SK-N-DZ (cell line): ENCODE results near the gene BRD3OS.
A peak's percentile ranks its signal among the peaks of the same experiment; 100 is the strongest.
"Not testable (repeated sequence)": the region's sequence is repeated elsewhere in the genome, so short reads cannot be mapped to it uniquely, and the experiment has no call there.

Experiments
- DNase-seq: peaks from one replicate; pipeline ENCODE4 v3.0.0-alpha.2; 2015; ENCODE audit warnings: low spot score

The BRD3OS gene

DNA sequence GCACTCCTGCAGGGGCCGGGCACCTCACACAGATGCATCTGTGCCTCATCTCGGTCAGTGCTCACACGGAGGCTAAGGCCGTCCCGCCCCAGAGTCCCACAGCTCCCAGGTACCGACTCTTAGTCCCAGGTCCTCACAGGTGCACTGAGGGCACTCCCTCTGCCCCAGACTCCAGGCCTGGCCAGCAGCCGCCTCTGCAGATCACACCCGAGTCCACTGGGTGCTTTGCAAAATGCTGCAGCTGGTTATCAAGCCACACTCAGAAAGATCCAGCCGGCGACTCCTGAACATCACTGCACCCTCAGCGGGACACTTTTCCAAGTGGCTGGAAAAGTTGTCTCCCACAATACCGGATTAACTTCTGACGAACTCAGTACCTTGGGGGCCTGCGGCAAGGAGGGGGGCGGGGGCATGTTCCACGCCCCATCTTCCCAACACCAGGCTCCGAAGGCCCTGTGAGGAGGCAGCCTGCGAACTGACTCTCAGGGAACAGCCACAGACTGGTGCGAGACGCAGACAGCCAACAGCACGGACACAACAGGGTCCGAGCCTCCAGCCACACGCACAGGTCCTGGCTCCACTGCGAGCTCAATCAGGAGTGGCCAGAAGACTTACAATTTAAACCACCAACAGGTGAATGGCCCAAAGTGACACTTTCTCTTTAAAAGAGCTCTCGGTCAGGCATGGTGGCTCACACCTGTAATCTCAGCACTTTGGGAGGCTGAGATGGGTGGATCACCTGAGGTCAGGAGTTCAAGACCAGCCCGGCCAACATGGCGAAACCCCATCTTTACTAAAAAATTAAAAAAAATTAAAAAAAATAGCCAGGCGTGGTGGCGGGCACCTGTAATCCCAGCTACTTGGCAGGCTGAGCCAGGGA is 38.5 kb downstream of the BRD3OS start:
- no peak for DNase-seq

DNA sequence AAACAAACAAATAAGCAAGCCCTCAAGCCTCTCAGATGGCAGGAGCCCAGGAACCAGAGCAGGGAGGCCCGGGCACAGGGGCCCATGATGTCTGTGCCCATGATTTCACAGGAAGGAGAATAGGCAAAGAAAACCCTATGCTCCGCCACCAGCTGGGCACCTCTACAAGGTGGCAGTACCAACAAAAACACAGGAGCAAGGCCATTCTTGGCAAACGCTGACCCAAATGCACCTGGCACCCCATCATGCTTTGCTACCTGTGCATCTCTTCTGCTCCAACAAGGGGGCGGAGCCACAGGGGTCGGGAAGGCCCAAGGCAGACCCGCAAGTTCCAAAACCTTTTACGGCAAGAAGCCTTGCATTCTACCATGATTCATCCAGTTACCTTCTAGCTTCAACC is 39.4 kb downstream of the BRD3OS start:
- DNase-seq, result no peak

DNA sequence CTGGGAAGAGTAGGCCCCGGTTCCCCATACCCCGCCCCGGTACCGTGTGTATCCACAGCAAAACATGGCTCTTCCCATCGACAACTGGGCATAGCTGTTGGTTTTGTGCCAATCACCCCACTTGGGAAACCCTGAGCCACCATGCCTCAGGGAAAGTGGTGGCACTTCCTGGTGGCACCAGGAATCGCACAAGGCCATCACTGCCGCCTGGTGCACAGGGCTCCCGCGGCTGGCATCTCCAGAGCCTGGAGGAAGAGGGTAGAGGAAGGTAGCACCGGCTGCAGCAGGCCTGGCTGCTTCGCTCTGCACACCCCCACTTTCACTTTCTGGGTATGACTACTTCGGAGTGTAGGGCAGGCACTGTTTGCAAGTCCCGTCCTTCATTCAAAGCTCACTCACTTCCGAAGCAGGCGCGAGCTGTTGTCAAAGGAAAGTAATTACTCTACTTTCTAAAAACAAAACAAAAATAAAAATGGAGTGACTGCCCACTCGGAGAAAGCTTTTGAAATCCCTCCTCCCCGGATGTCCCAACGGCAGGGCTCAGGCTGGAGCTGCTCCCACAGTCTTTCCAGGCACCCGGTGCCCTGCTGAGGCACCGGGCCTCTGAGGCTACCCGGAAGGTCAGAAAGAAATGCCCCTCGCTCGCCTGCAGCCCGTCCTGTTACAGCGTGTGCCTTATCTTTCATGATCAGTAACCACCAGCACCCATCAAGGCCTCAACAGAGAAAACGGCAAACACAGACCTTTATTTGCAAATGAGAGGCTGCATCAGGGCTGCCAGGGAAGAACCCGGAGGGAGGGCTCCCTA is 40.5 kb downstream of the BRD3OS start:
- DNase-seq, result peak; percentile 59

DNA sequence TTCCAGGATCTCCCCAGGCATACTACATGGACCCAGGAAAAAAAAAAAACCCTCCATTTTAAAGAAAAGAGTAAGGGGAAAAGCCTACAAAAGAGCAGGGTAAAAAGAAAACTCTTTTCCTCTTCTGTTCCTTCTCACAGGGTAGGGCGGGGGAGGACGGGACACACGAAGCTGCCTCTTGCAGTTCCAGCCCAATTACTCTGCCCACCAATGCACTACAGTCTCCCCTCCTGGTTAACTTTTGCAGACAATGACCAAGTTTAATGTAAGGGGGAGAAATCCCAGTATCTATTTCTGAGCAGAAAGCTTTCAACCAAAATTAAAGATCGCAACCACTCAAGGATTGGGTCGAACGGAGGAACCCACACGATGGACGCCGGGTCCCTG is 41.2 kb downstream of the BRD3OS start:
- DNase-seq, result no peak

DNA sequence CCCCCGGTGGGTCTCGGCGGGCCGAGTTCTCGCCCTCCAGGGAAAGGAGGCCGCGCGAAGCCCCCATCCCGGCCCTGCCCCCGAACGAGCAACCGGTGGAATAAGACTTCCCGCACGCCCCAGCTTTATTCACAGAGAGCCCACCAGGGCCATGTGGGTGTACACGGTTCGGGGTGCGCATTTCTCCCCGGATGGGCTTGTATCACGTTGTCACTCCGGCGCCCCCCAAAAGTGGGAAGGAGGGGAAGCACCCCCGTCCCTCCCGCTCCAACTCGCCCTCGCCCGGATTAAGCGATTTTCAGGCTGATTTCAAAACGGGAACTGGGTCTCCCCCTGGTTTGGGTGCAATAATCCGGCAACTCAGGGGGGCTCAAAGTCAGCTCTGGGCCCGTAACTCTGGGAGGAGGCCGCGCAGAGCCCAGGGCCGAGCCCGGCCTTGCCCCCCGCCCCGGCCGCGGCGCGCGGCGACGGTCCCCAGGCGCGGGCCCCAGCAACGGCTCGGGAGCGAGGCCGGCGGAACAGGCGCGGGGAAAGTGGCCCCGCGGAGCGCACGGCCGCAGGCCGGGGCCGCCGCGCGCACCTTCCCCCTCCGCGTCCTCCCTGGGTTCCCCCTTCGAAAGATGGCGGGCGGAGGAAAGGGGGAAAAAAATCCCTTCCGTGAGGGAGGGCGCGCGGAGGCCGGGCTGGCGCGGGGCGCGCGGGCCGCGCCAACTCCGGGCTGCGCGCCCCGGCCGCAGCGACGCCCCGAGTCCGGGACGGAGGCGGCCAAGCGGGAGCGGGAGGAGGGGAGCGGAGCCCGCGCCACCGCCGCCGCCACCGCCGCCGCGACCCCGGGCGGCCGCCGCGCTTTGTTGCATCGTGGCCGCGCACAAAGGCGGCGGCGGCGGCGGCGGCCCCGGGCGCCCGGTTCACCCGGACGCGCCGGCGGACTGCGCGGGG is 41.9 kb downstream of the BRD3OS start:
- DNase-seq, result no peak

DNA sequence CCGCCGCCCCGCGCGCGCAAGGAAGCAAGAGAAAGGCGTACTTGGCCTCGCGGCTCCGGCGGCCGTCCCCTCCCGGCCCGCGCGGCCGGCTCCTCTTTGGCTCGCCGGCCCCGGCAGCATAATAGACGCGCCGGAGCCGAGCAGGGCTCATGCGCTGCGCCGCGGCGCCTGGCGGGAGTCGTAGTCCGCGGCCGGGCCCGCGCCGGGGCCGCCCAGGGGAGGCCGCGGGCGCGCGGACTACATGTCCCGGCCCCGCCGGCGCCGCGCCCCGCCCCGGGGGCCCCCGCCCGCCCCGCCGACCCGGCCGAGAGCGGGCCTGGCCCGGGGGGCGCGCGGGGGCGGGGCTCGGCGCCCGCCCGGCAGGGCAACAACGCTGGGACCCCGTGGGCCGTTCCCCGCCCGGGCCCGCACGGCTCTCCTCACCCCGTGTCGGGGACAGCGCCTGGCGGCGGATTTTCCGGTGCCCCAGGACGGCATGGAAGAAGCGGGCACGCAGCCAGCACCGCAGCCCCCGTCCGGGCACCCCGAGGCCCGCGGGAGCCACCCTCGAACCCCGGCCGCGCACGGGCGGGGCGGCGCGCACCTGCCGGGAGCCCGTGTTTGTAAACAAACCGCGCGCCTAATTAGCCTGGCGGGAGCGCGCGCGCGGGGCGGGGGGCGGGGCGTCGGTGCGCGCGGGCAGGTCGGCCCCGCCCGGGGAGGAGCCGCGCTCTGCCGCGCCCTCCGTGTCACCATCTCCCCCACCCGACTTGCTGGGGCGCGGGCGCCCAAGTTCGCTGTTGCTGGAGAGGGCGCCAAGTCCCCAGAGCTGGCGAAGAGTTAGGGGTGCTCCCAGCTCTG is 42.8 kb downstream of the BRD3OS start, which contains the start of gene BRD3:
BRD3 (minus strand) TSS at position 123 of the 840 bp plus-strand sequence. CDS start 14,549 bp downstream, outside the sequence.
- peak; percentile 85 for DNase-seq

DNA sequence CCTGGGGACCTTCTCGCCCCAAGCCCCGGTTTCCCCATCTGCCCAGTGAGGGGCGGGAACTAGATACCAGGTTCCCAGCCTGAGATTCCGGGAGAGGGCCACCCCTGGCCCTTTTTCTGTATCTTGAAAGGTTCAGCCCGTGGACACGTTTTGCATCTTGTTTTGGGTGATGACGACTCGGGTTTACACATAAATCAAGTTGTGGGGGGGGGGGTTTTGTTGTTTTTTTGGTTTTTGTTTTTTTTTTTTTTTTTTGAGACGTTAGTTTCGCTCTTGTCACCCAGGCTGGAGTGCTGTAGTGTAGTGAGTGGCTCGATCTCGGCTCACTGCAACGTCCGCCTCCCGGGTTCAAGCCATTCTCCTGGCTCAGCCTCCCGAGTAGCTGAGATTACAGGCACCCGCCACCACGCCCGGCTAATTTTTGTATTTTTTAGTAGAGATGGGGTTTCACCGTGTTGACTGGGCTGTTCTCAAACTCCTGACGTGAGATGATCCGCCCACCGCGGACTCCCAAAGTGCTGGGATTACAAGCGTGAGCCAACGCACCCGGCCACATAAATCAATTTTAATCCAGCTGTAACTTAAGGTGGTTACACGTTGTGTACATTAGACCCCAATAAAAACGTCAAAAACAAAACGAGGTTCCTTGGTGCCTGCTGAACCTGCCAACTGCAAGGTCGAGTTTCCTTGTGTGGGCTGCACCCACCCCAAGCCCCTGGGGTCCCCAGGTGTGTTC is 43.6 kb downstream of the BRD3OS start:
- no peak for DNase-seq

DNA sequence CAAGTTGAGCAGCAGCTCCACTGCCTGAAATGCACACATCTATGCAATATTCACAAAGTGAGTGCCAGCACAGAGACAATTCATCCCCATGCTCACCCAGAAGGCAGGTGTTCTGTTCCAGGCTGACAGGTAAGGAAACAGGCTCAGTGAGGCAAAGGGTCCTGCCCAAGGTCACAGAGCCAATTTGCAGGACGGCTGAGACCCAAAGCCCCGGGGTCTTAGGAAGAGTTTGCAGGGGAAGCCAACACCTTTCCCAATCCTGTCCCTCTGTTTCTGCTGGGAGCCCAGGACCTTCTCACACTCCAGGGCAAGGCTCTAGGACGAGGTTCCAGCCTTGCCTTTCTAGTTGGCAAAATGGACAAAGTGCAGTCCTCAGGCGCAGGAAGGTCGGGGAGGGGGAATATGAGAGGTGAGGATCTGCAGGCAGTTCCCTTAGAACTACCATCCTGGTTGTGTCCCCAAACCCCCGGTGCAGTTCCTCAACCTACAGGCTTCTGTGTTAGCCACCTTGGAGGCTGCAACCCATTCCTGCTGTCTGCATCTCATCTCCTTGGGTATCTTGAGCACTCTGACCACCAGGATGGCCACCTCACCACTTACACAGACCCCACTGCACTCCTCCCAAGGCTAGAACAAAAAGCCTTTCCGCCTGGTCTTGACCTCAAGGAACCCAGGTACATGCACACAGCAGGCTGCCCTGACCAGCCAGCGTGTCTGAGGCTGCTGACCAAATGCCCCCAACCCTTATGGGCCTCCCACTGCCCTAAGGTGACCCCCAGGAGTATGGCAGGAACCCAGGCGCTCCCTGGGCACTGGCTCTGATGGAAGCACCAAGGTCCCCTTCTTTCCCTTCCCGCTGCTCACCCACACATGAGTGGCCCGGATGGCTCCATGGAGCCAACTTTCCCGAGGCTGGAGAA is 44.5 kb downstream of the BRD3OS start:
- no peak for DNase-seq

DNA sequence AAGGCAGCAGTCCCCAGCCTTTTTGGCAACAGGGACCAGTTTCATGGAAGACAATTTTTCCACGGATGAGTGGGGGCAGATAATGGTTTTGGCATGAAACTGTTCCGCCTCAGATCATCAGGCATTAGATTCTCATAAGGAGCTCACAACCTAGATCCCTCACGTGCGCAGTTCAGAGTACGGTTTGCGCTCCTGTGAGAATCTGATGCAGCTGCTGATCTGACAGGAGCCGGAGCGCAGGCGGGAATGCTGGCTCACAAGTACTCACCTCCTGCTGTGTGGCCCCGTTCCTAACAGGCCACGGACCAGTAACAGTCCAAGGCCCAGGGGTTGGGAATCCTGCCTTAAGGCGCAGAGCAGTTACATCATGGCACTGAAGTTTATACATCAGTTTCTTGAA is 45.9 kb downstream of the BRD3OS start:
- DNase-seq, result no peak

DNA sequence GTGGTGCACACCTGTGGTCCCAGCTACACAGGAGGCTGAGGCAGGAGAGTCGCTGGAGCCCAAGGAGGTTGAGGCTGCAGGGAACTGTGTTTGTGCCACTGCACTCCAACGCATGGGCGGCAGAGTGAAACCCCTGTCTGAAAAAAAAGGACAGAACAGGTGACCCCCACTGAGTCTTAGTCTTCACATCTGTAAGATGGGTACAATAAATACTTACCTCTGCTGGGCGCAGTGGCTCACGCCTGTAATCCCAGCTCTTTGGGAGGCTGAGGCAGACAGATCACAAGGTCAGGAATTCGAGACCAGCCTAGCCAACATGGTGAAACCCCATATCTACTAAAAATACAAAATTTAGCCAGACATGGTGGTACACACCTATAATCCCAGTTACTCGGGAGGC is 47.4 kb downstream of the BRD3OS start:
- not testable (repeated sequence) for DNase-seq

DNA sequence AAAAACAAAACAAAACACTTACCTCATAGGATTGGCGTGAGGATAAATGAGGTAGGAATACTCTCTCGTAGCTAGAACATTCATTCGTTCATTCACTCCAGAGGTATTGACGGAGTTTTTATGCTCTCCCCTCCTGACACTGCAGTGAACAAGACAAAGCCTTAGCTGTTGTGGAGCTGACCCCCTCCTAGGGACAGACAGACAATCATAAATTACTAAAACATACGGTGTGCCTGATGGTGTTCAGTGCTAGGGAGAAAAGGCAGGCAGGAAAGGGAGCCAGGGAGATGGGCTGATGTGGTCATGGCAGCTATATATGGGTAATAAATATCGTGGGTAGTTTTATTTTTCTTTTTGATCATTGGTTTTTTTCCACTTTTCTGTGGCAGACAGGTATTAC is 48.2 kb downstream of the BRD3OS start:
- no peak for DNase-seq

DNA sequence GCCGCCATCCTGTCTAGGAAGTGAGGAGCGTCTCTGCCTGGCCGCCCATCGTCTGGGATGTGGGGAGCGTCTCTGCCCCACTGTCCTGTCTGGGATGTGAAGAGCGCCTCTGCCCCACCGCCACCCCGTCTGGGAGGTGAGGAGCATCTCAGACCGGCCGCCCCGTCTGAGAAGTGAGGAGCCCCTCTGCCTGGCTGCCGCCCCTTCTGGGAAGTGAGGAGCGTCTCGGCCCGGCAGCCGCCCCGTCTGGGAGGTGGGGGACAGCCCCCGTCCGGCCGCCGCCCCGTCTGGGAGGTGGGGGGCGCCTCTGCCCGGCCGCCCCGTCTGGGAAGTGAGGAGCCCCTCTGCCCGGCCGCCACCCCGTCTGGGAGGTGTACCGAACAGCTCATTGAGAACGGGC is 50.4 kb downstream of the BRD3OS start:
- not testable (repeated sequence) for DNase-seq

DNA sequence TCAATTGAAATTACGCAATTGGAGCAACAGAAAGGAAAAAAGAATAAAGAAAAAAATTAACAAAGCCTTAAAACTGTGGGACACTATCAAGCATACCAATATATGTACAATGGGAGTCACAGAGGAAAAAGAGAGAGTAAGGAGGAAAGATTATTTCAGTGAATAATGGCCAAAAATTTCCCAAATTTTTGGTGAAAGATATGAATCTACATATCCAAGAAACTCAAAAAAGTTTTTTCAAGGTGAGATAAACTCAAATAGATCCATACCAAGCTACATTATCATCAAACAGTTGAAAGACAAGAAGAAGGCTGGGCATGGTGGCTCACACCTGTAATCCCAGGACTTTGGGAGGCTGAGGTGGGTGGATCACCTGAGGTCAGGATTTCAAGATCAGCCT is 51.4 kb downstream of the BRD3OS start:
- DNase-seq, result no peak
